ENCODE results near the gene DNAJB8.

GRCh38 chr3:128429751-128430150 lies 36.9 kb downstream of the DNAJB8 start:
- TF ChIP-seq, protein P1, sequence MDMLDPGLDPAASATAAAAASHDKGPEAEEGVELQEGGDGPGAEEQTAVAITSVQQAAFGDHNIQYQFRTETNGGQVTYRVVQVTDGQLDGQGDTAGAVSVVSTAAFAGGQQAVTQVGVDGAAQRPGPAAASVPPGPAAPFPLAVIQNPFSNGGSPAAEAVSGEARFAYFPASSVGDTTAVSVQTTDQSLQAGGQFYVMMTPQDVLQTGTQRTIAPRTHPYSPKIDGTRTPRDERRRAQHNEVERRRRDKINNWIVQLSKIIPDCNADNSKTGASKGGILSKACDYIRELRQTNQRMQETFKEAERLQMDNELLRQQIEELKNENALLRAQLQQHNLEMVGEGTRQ (IDR thresholded peaks at IDR 0.05), result no peak
- no peak for TF ChIP-seq POLR2A (IDR thresholded peaks at IDR 0.05; ENCODE audit: low read length)

All from A549 (cell line).